GM18519 (cell line): ENCODE data around the gene CCL3.
"Not testable (repeated sequence)": the region's sequence is repeated elsewhere in the genome, so short reads cannot be mapped to it uniquely, and the experiment has no call there.

Source experiments
- ATAC-seq: cut with Tn5 transposase; IDR thresholded peaks from one replicate; pipeline ENCODE4 v1.9.1; 2021; ENCODE audit warnings: mild to moderate bottlenecking, moderate library complexity; ENCODE audit not compliant: unreplicated experiment, low FRiP score

Gene CCL3

DNA sequence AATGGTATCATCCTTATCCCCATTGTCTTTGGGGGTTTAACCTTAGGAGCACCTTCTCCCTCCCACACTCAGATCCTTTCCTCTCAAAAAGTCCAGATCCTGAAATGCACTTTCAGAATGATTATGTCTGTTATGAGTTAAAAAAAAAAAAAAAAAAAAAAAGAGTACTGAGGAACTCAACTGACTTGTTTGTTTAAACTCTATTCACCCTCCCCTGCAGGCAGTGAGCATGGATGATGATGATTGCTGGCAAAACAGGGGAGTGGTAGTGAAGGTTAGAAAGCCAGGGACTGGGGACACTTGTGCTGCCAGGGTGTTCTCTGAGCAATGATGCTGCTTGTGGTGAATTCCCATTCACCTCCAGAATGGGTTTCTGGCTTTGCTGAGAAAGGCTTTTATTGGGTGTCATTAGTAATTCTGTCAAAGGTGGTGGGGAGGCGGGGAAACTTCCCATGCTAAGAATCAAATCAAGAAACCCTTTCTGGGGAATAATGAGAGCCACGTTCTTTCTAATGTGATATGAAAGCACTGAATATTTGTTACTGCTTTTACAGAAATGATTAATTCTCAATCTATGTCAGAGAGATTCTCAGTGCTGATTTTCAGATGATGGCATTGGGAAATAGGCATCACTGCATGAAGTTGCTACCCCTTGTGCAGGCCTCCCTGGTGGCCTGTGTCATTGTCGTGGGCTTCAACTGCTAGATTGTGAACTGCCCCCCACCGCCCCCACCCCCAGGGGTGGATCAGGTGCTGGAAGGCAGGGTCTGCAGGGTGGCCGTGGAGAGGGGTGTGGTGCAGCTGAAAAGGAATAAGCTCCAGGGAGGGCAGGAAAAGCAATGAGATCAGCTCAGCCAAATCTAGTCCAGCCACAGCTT lies 27.8 kb upstream of the CCL3 start:
- no peak for ATAC-seq

DNA sequence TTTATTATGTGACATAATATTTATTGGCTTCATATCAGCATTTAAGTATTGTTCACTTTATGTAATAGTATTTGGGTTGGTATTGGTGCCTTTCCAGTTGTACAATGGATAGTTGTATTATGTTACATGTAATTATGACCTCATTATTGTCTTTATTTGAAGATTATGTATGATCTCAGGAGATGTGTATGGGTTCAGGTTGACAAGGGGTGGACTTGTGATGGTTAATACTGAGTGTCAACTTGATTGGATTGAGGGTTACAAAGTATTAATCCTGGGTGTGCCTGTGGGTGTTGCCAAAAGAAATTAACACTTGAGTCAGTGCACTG lies 25.7 kb upstream of the CCL3 start:
- ATAC-seq = not testable (repeated sequence)

DNA sequence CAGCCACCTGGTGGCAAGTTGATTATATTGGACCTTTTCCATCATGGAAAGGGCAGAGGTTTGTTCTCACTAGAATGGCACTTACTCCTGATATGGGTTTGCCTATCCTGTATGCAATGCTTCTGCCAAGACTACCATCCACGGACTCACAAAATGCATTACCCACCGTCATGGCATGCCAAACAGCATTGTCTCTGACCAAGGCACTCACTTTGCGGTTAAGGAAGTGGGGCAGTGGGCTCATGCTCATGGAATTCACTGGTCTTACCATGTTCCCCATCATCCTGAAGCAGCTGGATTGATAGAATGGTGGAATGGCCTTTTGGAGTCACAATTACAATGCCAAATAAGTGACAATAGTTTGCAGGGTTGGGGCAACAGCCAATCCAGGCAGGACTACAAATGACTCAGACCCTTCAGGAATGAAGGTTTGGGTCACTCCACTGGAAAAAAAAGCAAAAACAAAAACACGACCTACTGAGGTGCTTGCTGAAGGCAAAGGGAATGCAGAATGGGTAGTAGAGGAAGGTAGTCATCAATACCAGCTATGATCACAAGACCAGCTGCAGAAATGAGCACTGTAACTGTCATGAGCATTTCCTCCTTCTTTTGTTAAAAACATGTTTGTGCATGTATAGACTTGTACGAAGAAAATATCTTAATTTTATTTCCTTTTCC lies 25.2 kb upstream of the CCL3 start:
- not testable (repeated sequence) for ATAC-seq

DNA sequence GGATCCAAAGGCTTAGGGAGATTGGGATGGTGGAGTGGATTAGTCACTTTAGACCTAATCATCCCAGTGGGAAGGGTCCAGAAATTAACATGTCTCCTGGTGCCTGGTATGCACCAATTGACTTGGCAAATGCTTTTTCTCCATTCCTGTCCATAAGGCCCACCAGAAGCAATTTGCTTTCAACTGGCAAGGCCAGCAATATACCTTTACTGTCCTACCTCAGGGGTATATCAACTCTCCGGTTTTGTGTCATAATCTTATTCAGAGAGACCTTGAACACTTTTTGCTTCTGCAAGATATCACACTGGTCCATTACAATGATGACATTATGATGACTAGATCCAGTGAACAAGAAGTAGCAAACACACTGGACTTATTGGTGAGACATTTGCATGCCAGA lies 23.2 kb upstream of the CCL3 start:
- not testable (repeated sequence) for ATAC-seq

DNA sequence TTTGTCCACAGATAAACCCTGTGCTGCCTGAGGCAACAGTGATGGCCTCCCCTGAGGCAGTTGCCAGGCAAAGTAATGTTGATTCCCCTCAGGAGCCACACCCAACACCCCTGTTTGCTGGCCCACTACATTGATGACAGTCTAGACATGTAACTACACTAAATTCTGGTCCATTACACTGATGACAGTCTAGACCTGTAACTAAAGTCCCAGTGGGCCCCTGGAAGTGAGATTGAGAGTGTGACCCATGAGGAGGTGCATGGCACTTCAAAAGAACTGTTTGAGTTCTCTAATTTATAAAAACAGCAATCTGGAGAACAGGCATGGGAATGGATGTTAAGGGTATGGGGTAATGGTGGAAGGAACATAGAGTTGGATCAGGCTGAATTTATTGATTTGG lies 22.6 kb upstream of the CCL3 start:
- no peak for ATAC-seq

DNA sequence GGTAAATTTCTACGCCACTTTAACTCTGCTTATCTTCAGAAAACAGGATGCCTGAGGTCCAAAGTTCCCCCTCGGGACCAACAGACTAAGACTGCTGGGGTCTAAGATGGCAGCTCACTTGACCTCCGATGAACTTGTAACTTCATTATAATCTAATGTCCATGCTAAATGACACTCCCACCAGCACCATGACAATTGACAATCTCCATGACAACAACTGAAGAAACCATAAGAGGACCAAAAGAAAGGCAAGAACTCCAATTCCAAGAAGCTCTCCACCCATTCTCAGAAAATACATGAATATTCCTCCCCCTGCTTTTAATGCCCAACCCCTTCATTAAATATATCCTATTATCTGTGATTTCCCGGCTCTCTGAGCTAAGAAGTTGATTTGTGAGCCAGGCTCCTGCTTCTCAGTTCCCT lies 21.1 kb upstream of the CCL3 start:
- ATAC-seq = no peak

DNA sequence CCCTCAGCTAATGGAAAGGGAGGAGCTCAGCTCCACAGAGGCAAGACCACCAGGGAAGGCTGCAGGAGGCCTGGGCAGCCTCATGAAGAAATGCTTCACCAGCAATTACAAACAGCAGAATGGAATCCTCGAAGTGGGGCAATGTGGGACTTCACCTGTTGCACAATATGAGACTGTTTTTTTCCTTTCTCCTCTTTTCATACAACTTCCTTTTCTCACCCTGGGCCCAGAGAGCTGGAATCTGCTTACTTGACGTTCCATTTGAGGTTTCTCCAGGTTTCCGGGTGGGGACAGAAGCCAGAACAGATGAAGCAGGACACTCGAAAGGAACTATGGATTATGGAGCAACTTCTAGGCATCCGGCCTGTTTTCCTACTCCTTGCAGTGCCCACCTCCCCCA lies 18.3 kb upstream of the CCL3 start:
- not testable (repeated sequence) for ATAC-seq

DNA sequence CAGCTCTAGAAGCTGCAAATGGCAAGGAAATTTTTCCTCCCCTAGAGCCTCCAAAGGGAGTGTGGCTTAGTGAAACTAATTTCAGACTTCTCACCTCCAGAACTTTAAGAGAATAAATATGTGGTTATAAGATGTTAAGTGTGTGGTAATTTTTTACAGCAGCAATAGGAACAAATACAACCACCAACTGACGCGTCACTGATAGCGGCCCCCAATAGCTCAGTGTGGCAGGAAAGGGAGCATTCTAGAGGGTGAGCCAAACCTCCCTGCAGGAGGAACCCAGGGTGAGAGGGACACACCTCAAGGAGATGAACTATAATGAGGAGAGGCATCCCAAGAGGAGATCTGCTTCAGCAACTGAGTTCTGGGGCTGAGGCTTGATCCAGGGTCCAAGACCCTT lies 17.7 kb upstream of the CCL3 start:
- ATAC-seq = no peak

DNA sequence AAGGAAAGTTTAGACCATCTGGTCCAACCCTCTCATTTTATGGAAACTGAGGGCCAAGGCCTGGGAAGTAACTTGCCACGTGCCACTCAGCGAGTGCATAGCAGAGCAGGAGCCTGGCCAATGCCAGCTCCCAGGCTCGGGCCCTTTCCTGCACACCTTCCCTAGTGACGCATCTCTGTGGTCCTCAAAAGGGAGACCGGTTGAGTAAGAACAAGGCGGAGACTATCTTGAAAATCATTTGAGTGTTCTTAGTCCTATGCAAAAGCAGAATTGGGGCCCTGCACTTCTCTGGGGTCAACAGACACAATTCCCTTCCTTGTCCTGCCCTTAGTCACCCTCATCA lies 16.5 kb upstream of the CCL3 start:
- ATAC-seq = no peak

DNA sequence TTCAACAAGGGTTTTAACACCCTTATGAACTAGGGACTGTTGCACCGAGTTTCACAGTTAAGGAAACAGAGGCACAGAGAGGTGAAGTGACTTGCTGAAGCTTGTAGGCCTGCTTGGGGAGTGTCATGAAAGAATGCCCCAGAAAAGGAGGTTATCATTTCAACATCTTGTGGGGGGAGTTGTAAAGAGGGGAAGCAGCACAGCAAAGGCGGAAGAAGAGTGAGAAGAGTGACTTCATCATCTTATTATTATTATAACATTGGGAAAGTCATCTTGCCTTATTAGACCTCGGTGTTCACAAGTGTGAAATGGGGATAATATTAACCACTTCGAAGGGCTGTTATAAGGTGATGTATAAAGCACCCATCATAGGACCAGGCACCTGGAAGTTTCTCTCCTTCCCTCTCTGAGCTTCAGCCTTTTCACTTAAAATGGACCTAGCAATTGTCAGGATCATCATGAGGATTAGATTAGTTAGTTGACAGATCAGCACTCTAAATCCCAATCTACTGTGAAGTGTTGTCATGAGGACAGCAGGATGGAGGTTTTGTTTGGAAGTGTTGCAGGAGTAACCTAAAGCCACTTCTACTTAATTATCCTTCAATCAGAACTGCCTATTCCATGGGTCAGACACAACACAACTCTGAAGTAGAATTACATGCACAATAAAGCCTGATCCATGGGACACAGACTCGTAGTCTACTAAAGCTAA lies 16.0 kb upstream of the CCL3 start:
- no peak for ATAC-seq

DNA sequence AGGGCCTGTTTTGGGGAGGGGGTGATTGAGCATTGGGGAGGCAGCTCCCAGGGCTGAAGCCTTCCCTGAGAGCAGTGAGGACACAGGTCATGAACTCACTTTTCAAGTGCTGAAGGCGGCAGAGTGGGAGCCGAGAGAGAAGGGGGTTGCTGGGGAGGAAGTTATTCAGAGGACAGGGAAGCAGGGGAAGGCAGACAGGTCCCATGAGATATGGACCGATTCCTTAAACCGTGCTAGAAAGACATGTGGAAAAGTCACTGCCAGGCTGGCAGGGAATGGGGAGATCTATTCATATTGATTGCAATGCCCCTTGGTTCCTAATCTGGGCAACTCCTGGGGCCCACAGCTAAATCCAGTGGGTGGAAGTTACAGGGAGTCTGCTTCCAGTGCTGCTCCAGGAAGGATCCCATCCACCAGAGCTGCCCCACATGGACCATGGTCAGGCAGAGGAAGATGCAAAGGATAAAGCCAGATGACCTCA lies 14.8 kb upstream of the CCL3 start:
- ATAC-seq = no peak

DNA sequence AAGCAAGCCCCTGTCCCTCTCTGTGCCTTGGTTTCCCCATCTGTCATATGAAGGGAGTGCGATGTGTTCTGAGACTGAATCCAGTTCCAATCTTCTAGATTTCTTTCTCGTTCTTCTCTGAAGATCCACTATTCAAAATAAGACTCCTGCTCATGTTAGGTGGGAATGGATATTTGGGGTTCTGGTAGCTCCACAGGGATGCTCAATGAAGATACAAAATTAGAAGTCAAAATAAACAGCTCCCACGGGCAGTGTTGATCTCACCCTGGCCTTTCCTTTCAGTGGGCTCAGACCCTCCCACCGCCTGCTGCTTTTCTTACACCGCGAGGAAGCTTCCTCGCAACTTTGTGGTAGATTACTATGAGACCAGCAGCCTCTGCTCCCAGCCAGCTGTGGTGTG lies 14.3 kb upstream of the CCL3 start:
- not testable (repeated sequence) for ATAC-seq

DNA sequence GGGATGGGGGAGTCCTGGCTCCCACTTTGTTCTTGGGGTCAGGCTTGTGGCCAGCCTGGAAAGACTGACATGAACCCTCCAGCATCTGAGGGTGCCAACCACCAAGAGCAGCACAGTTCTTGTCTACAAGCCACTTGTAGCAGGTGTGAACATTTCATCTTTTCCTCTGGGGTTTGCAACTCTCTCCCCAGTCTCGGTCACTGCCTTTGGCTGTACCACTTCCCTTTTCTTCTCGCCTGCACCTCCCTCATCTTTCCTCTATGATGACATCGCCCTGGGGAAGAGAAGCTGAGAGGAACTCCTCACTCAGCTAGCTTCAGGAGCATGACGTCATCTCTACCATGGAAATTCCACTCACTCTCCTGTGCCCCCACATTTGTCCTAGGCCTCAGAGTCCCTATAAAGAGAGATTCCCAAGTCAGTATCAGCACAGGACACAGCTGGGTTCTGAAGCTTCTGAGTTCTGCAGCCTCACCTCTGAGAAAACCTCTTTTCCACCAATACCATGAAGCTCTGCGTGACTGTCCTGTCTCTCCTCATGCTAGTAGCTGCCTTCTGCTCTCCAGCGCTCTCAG lies 13.5 kb upstream of the CCL3 start, which contains the start of gene CCL4:
Gene CCL4 (plus strand): TSS at position 427 of the 575 bp plus-strand sequence. CDS start 79 bp downstream, at position 506.
- ATAC-seq = peak; percentile 52

DNA sequence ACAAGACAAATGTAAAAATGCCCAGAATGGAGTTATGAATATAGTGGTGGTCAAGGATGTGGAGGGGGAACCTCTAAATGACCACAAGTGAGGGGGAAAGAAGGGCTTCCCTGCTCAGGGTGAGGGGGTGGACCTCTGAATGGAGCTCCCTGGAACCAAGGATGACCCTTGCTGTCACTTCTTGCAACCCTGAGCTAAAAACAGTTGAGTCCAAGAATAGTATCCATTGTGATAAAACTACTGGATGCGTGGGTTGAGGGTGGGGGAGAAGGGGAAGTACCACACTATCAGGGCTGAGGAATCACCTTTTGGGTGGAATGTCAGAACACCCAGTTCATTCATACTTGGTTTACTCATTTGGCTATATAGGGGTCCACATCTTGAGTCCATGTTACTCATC lies 9.1 kb upstream of the CCL3 start:
- ATAC-seq = not testable (repeated sequence)

DNA sequence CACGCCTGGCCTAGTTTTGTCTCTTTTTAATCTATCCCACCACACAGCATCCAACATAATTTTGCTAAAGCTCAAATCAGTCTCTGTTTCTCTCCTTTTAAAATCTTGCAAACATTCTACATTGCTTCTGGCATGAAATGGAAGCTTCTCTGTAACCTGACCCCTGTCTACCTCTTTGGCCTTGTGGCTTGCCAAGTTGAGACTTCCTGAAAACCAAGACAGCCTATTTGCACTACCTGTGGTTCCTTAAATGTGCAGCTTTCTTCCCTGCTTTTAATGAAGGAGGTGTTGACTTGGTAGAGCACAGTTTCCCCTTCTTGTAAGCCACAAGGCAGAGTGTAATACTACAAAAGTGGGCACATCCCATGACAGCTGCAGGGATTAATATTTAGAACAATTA lies 6.0 kb upstream of the CCL3 start:
- no peak for ATAC-seq

DNA sequence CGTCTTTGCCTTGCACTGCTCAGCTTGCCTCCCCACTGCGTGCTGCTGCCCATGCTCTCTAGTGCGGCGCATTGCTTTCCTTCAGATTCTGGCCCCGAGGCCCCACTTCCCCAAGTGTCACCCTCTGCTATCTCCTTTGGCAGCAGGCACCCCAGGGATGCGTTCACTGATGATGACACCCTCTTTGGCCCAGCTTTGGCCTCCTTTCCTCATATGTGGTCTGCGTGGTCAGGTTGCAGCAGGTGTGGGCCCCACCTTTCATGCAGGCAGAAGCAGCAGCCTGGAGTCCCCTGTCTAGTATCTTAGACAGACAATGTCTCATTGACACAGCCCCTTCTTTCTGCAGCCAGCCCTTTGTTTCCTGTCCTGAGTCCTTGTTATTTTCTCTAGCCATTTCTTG lies 4.8 kb upstream of the CCL3 start:
- no peak for ATAC-seq

DNA sequence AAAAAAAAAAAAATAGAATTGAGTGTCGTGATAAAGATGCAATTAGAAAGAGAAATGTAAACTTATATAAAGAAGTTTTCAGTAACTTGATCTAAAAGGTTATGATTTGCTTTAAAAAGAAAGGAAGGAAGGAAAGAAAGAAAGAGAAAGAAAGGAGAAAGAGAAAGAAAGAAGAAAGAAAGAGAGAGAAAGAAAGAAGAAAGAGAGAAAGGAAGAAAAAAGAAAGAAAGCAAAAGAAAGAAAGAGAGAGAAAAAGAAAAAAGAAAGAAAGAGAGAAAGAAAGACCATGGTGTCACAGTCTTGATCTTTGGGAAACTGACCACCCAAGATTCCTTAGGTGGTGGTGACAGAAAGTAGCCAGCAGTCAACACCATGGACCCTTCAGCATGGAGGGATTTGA lies 4.3 kb upstream of the CCL3 start:
- no peak for ATAC-seq

DNA sequence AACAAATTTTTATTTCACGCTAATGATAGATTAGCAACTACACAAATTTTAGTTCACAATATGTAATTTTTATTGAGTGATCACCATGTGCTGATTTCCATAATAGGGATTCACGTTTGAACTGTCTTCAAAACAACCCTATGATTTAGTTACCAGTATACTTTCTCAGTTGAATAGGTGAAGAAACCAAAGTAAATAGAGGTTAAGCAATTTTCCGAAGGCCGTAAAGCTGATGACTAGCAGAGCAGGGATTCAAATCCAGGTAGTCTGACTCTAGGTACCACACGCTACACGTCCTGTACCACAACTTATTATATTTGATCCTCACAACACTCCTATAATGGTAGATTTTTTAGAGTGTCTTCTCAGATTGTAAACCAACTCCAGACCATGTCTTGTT lies 2.8 kb upstream of the CCL3 start:
- not testable (repeated sequence) for ATAC-seq

DNA sequence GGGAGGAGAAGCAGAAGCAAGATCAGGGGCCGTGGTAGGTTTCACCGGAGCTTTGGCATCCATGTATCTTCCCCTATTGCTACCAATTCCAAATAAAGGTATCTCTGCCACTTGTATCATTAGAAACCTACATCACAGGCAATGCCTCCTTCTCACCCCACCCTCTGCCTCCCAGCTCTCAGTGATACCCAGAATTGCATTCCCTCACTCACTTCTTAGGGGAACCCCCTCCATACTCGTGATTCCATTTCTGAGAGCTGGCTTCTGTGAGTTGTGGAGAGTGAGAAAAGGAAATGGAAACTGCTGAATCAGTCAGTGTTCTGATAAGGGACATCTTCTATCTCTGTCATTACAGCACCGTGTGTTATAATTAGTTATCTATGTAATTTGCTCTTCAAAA lies 2.3 kb upstream of the CCL3 start:
- ATAC-seq = no peak

DNA sequence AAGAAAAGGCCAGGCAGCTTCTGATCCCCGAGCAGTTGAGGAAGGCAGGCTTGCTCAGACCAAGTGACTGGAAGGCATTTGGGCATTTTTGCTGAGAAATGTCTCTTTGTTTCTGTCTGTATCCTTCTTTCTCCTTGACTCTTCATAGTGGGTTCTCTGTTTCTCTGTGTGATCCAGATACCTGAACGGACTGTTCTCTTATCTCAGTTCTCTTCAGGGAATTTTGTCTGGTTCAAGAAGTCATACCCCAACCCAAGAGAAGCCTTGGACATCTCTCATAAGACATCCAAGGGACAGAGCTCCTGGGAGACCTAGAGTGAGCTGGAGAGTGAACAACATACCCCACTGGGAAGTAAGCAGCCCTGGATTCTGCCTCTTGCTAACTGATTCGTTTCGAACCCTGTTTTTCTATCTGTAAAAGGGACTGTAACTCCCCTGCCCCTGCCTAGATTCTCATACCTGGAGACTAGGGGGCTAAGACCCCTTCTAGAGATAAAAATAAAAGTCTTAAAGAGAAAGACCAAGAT lies 541 bp downstream of the CCL3 start:
- no peak for ATAC-seq
